Astrocyte of the spinal cord (primary cell): ENCODE measurements around the gene PCSK2.

Experiments
- DNase-seq: peaks from one replicate; pipeline ENCODE4 v3.0.0; 2011; ENCODE audit warnings: low read depth, low spot score
- H3K4me3 ChIP-seq: 2 replicates; pipeline ENCODE4 v1.5.1; 2011; ENCODE audit warnings: low read depth, mild to moderate bottlenecking, low read length, moderate library complexity
- CTCF ChIP-seq: IDR thresholded peaks from 2 replicates; pipeline ENCODE4 v1.5.1; 2012; ENCODE audit warnings: low read depth, mild to moderate bottlenecking, low read length, inconsistent platforms
- in situ Hi-C: cut with HindIII; loops from 2 replicates; pipeline ENCODE4 v1.10.0; 2017; ENCODE audit warnings: low sequenced_read_pairs

Gene PCSK2

GRCh38 chr20:17467120-17467655, 240.3 kb downstream of the PCSK2 start:
- no peak overlapping the region for H3K4me3 ChIP-seq
- in situ Hi-C loops = no loop called here
- TF ChIP-seq CTCF = no peak
- no peak for DNase-seq

DNA sequence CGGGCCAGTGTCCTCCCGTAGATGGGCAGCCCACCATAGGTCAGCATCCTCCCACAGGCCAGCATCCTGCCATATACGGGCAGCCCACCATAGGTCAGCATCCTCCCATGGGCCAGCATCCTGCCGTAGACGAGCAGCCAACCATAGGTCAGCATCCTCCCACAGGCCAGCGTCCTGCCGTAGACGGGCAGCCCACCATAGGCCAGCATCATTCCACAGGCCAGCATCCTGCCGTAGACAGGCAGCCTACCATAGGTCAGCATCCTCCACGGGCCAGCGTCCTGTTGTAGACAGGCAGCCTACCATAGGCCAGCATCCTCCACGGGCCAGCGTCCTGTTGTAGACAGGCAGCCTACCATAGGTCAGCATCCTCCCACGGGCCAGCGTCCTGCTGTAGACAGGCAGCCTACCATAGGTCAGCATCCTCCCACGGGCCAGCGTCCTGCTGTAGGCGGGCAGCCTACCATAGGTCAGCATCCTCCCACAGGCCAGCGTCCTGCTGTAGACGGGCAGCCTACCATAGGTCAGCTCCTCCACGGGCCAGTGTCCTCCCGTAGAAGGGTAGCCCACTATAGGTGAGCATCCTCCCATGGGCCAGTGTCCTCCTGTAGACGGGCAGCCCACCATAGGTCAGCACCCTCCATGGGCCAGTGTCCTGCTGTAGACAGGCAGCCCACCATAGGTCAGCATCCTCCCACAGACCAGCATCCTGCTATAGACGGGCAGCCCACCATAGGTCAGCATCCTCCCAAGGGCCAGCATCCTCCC, 241.4 kb downstream of the PCSK2 start:
- TF ChIP-seq CTCF = no peak
- no peak overlapping the region for H3K4me3 ChIP-seq
- in situ Hi-C loops = no loop called here
- DNase-seq = no peak

DNA sequence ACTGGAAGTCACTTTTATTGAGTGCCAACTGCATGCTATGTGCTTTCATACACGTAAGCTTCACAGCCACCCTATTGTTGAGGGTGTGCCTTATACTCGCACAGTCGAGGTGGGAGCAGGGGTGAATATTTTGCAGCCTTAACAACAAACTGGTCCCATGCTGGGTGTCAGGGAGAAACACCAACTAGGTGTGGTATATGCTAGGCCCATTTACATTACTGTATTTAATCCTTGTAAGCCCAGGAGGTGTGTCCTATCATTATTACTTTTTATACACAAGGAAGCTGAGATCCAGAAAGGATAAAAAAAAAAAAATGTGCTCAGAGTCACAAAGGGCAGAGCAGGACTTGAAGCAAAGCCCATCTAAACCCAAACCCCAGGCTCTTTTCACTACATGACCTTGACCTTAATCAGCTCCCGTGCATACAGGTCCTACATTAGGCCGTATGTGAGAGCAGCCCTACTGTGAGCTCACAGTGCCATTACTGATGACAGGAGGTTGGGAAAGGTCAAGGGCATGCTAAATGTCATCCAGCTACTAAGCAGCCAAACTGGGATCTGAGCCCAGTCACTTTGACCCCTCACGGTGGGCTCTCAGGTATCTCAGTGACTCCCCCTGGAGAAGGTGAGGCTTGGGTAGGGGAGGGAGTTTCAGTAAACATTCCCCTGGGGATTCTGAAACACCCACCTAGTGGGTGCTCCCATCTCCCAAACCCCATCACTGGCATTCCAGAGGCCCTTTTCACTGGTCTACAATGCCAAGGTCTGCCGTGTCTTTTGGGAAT, 242.6 kb downstream of the PCSK2 start:
- H3K4me3 ChIP-seq = no peak overlapping the region
- in situ Hi-C loops = no loop called here
- no peak for TF ChIP-seq CTCF
- DNase-seq = no peak

DNA sequence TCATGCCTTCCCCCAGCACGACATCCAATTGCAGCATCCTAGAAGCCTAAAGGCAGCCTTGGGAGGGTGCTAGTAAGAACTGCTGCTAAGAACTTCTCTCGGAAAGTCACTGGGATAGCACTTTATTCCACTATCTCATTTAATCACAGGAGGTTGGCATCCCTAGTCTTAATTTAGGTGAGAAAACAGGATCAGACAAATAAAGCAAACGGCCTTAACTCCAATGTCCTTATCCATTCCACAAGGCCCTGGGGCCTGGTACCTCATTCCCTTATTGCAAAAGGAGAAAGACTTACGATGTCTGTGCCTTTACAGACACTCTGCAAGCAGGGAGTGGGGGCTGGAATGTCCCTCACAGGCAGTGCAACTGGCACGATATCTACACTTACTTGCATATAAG, 243.7 kb downstream of the PCSK2 start:
- DNase-seq = no peak
- no peak for TF ChIP-seq CTCF
- no peak overlapping the region for H3K4me3 ChIP-seq
- in situ Hi-C loops = no loop called here

DNA sequence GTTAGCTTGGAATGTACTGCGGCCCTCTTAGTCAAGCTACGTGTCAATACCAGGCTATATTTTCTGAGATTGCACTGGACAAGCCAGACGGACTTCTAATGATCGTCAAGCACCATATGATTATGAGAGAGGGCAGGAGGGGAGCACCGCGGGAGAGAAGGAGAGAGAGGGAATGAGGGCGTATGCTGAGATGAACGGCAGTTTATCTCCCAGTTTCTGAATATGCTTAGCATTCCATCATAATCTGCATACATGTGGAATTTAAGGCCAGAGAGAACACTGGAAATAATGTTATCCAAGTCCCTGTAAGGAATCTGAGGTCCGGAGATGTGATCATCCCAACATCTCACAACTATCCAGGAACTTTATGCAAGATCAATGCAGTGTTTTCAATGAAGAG, 244.1 kb downstream of the PCSK2 start:
- H3K4me3 ChIP-seq = no peak overlapping the region
- in situ Hi-C loops = no loop called here
- TF ChIP-seq CTCF = no peak
- DNase-seq = no peak

DNA sequence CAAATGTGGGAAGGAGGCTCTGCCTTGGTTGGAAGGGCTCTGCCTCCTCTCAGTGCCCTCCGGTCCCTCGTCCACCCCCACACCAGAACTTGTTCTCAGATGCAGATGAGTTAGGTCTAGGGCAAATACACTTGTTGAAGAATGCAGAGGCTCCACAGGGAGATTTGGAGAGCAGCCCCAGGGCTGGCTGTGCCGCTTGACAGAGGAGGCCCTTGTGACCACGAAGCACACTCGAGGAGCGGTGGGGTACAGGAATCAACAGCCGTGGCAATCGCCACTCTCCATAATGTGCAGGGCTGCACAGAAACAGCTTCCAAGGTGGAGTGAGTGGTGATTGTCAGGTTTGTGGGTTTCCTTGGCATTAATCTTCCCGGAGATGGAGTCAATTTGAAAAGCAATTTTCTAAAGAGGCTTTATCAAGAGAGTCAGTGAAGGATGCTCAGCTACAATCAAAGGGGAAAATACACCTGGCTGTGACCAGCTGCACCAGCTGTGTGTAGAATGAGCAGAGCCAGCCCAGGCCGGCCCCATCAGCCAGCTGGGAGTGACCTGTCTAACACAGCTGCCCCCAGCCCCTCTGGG, 244.9 kb downstream of the PCSK2 start:
- TF ChIP-seq CTCF = no peak
- in situ Hi-C loops = no loop called here
- H3K4me3 ChIP-seq = no peak overlapping the region
- DNase-seq = no peak
